ENCODE results near the gene ZGLP1. TPM values are rescaled to one million over a fixed set of nuclear protein-coding genes. Genes with fewer than 3 reads are reported as not detected.
"Not testable (repeated sequence)": the region's sequence is repeated elsewhere in the genome, so short reads cannot be mapped to it uniquely, and the experiment has no call there.

Gene ZGLP1
- total RNA-seq, 1 donor from 2014 or later: 2.3 TPM

GRCh38 chr19:10344780-10345179, 35.2 kb upstream of the ZGLP1 start:
- no peak for DNase-seq (ENCODE audit: low read depth)
- H3K36me3 ChIP-seq (ENCODE audit: control insufficient read depth, insufficient read depth, low read length): no peaks in the 10 kb centered on the region
- no peak for TF ChIP-seq CTCF (IDR thresholded peaks at IDR 0.05; ENCODE audit: insufficient read depth, low read length, poor library complexity, severe bottlenecking)
- H3K4me3 ChIP-seq (ENCODE audit: low read depth, low read length): no peak overlapping the region
- no peaks in the 10 kb centered on the region for H3K27me3 ChIP-seq (ENCODE audit: control insufficient read depth, insufficient read depth, low read length)

- DNase-seq (ENCODE audit: low read depth): no peak
- no peak for TF ChIP-seq CTCF (IDR thresholded peaks at IDR 0.05; ENCODE audit: insufficient read depth, low read length, poor library complexity, severe bottlenecking)
- H3K4me3 ChIP-seq (ENCODE audit: low read depth, low read length): no peak overlapping the region
- H3K36me3 ChIP-seq (ENCODE audit: control insufficient read depth, insufficient read depth, low read length): no peaks in the 10 kb centered on the region
- no peaks in the 10 kb centered on the region for H3K27me3 ChIP-seq (ENCODE audit: control insufficient read depth, insufficient read depth, low read length)
Observed at GRCh38 chr19:10343495-10343894, 33.9 kb upstream of the ZGLP1 start.

- no peak for TF ChIP-seq CTCF (IDR thresholded peaks at IDR 0.05; ENCODE audit: insufficient read depth, low read length, poor library complexity, severe bottlenecking)
- DNase-seq (ENCODE audit: low read depth): no peak
- no peaks in the 10 kb centered on the region for H3K36me3 ChIP-seq (ENCODE audit: control insufficient read depth, insufficient read depth, low read length)
Observed at GRCh38 chr19:10339977-10340376, 30.4 kb upstream of the ZGLP1 start.

GRCh38 chr19:10339380-10339960, 29.9 kb upstream of the ZGLP1 start, which contains the start of gene ICAM3:
Gene ICAM3 (minus strand): TSS chr19:10339624. CDS start chr19:10339614, 10 bp downstream.
- no peak for TF ChIP-seq CTCF (IDR thresholded peaks at IDR 0.05; ENCODE audit: insufficient read depth, low read length, poor library complexity, severe bottlenecking)
- no peaks in the 10 kb centered on the region for H3K36me3 ChIP-seq (ENCODE audit: control insufficient read depth, insufficient read depth, low read length)
- no peaks in the 10 kb centered on the region for H3K27me3 ChIP-seq (ENCODE audit: control insufficient read depth, insufficient read depth, low read length)
- DNase-seq (ENCODE audit: low read depth): no peak
- H3K4me3 ChIP-seq (ENCODE audit: low read depth, low read length): no peak within 1 kb of the TSS

More at GRCh38 chr19:10339977-10340376, 30.4 kb upstream of the ZGLP1 start:
- H3K27me3 ChIP-seq (ENCODE audit: control insufficient read depth, insufficient read depth, low read length): no peaks in the 10 kb centered on the region
- no peak overlapping the region for H3K4me3 ChIP-seq (ENCODE audit: low read depth, low read length)

GRCh38 chr19:10338940-10339339, 29.3 kb upstream of the ZGLP1 start:
- no peak for TF ChIP-seq CTCF (IDR thresholded peaks at IDR 0.05; ENCODE audit: insufficient read depth, low read length, poor library complexity, severe bottlenecking)
- Histone ChIP-seq H3K36me3 (ENCODE audit: control insufficient read depth, insufficient read depth, low read length) (no peaks in the 10 kb centered on the region), H3K27me3 (ENCODE audit: control insufficient read depth, insufficient read depth, low read length) (no peaks in the 10 kb centered on the region), H3K4me3 (ENCODE audit: low read depth, low read length) (no peak overlapping the region)
- no peak for DNase-seq (ENCODE audit: low read depth)

- not testable (repeated sequence) for H3K4me3 ChIP-seq (ENCODE audit: low read depth, low read length); DNase-seq (ENCODE audit: low read depth); H3K27me3 ChIP-seq (ENCODE audit: control insufficient read depth, insufficient read depth, low read length); H3K36me3 ChIP-seq (ENCODE audit: control insufficient read depth, insufficient read depth, low read length)
Observed at GRCh38 chr19:10336725-10337124, 27.1 kb upstream of the ZGLP1 start.

Measured in kidney epithelial cell (primary cell).